BLaER1 treated with 17β-estradiol and CSF1 and Interleukin-3, amounts not matched to agents 10 nM and 100 nM (cell line): ENCODE results near the gene TACR1.
"Not testable (repeated sequence)": the region's sequence is repeated elsewhere in the genome, so short reads cannot be mapped to it uniquely, and the experiment has no call there.

Source experiments
- H3K27ac ChIP-seq, 11 experiments: shearing (Covaris generic); formaldehyde crosslinking; 2 replicates each; pipeline ENCODE4 v1.8.1; 2022
- H3K27me3 ChIP-seq, 11 experiments: shearing (Covaris generic); formaldehyde crosslinking; 2 replicates each; pipeline ENCODE4 v1.8.1; 2022
- H3K36me3 ChIP-seq, 11 experiments: shearing (Covaris generic); formaldehyde crosslinking; 2 replicates each; pipeline ENCODE4 v1.8.1; 2022
- H3K4me1 ChIP-seq, 10 experiments: shearing (Covaris generic); formaldehyde crosslinking; 2 replicates each; pipeline ENCODE4 v1.8.1; 2022
- H3K4me2 ChIP-seq, 11 experiments: shearing (Covaris generic); formaldehyde crosslinking; 2 replicates each; pipeline ENCODE4 v1.8.1; 2022
- H3K4me3 ChIP-seq, 10 experiments: shearing (Covaris generic); formaldehyde crosslinking; 2 replicates each; pipeline ENCODE4 v1.8.1; 2022
- H3K9ac ChIP-seq, 11 experiments: shearing (Covaris generic); formaldehyde crosslinking; 2 replicates each; pipeline ENCODE4 v1.8.1; 2022
- H3K9me3 ChIP-seq, 11 experiments: shearing (Covaris generic); formaldehyde crosslinking; replicated peaks in 1 of 11; 2 replicates each; pipeline ENCODE4 v1.8.1; 2022
- H4K20me1 ChIP-seq, 11 experiments: shearing (Covaris generic); formaldehyde crosslinking; 2 replicates each; pipeline ENCODE4 v1.8.1; 2022
- Cebpa-rat ChIP-seq, 11 experiments: shearing (Covaris generic); IDR thresholded peaks; 2 replicates each; pipeline ENCODE4 v1.8.1; 2022

The TACR1 gene

DNA sequence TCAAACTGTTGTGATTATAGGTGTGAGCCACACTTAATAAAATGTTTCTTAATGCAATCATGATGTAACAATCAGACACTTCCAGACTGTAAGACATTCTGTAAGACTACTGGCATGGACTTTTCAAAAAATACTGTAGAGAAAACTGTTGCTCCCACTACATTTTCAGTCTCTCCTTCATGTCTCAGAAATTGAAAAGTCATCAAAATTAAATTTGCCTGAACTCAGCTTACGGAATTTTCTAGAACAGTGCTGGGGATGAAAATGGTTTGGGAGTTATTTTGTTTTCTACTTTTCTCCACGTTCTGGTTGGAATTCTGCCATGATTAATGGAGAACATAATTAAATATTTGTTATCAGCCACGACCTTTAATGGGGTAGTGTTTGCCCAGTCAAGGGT, 26.8 kb upstream of the TACR1 start:
- no peak overlapping the region for H3K4me2 ChIP-seq
- no peaks in the 10 kb centered on the region for H3K9me3 ChIP-seq
- no peaks in the 10 kb centered on the region for H3K36me3 ChIP-seq
- no peak for TF ChIP-seq Cebpa-rat (IDR thresholded peaks at IDR 0.05)
- H4K20me1 ChIP-seq: no peaks in the 10 kb centered on the region
- H3K4me1 ChIP-seq: no peaks in the 10 kb centered on the region
- no peak overlapping the region for H3K27ac ChIP-seq
- no peaks in the 10 kb centered on the region for H3K27me3 ChIP-seq
- no peak overlapping the region for H3K4me3 ChIP-seq
- no peak overlapping the region for H3K9ac ChIP-seq

DNA sequence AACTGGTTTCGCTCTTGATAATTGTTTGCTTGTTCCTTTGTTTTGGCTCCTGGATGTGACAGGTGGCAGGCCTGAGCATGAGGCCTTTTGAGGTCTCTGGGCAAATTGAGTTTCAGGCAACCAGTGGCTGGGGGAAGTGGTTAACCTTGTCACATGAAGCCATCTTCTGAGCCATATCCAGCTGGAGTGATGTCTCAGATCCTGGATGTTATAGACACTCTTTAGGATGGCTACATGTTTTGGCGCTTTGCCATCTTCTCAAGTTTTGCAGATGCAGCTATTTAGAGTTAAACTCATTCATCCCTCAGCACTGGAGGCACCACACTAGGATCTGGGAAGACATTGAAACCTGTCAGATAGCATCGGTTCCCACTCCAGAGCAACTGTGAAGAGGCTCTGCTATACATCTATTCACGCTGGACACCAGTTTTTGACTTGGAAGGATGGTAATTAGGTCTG, 25.3 kb upstream of the TACR1 start:
- TF ChIP-seq Cebpa-rat (IDR thresholded peaks at IDR 0.05): no peak
- H3K9ac ChIP-seq: no peak overlapping the region
- H3K36me3 ChIP-seq: no peaks in the 10 kb centered on the region

DNA sequence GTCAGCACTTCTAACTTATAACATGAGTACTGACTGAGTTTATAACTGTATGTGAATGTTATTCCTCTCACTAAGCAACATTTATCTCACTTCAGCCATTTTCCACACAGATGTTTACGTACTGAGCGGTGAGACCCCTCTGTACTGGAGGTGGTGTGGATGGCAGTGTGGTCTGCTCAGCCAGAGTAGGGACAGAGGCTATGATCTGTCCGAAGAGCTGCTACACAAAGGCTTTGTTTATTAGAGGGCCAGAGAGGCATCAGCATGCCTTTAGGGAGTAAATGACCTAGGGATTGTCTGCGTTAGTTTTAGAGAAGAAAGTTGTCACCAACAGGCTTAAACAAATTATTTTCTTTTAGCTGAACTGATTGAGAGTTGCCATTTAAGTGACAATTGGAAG, 23.2 kb upstream of the TACR1 start:
- Histone ChIP-seq H3K4me1 (no peaks in the 10 kb centered on the region), H3K36me3 (no peaks in the 10 kb centered on the region), H3K27me3 (no peaks in the 10 kb centered on the region), H3K4me2 (no peak overlapping the region), H3K9me3 (no peaks in the 10 kb centered on the region), H3K4me3 (no peak overlapping the region), H3K9ac (no peak overlapping the region), H3K27ac (no peak overlapping the region), H4K20me1 (no peaks in the 10 kb centered on the region)
- TF ChIP-seq Cebpa-rat (IDR thresholded peaks at IDR 0.05): no peak

More for the DNA sequence above, 25.3 kb upstream of the TACR1 start:
- H3K4me2 ChIP-seq: no peak overlapping the region
- no peaks in the 10 kb centered on the region for H3K4me1 ChIP-seq
- H3K27me3 ChIP-seq: no peaks in the 10 kb centered on the region
- H3K9me3 ChIP-seq: no peaks in the 10 kb centered on the region
- no peaks in the 10 kb centered on the region for H4K20me1 ChIP-seq
- H3K4me3 ChIP-seq: no peak overlapping the region
- no peak overlapping the region for H3K27ac ChIP-seq

DNA sequence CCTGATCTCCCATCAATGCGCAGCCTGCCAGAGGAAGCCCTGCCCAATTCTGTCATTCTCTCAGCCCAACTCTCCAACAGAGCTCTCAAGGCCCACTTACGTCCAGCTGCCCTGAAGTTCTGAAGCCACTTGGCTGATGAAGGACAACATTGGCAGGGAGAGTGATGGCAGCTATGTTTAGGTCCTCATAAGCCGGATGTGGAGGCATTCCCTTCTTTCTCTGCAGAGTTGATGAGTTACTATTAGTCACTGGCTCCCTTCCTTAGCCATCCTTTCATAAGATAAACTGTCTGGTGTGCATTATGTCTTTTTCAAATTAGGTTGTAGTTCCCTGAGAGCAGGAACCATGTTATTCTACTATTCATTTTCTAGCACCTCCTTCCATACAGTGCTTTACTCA, 22.5 kb upstream of the TACR1 start:
- Histone ChIP-seq H3K27me3 (no peaks in the 10 kb centered on the region), H3K4me3 (no peak overlapping the region), H3K27ac (no peak overlapping the region), H3K4me2 (no peak overlapping the region), H3K4me1 (no peaks in the 10 kb centered on the region), H3K36me3 (no peaks in the 10 kb centered on the region), H4K20me1 (no peaks in the 10 kb centered on the region), H3K9ac (no peak overlapping the region), H3K9me3 (no peaks in the 10 kb centered on the region)
- no peak for TF ChIP-seq Cebpa-rat (IDR thresholded peaks at IDR 0.05)

DNA sequence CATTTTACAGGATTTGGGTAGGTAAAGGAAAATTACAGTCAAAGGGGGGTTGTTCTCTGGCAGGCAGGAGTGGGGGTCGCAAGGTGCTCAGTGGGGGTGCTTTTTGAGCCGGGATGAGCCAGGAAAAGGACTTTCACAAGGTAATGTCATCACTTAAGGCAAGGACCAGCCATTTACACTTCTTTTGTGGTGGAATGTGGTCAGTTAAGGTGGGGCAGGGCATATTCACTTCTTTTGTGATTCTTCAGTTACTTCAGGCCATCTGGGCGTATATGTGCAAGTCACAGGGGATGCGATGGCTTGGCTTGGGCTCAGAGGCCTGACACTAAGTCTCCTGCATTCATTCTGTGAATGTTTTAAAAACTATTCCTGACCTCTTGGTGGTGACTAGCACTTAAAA, 19.9 kb upstream of the TACR1 start:
- not testable (repeated sequence) for H3K36me3 ChIP-seq, H3K9ac ChIP-seq, H4K20me1 ChIP-seq, H3K4me3 ChIP-seq, H3K27me3 ChIP-seq, H3K4me1 ChIP-seq, H3K9me3 ChIP-seq, H3K27ac ChIP-seq, H3K4me2 ChIP-seq

DNA sequence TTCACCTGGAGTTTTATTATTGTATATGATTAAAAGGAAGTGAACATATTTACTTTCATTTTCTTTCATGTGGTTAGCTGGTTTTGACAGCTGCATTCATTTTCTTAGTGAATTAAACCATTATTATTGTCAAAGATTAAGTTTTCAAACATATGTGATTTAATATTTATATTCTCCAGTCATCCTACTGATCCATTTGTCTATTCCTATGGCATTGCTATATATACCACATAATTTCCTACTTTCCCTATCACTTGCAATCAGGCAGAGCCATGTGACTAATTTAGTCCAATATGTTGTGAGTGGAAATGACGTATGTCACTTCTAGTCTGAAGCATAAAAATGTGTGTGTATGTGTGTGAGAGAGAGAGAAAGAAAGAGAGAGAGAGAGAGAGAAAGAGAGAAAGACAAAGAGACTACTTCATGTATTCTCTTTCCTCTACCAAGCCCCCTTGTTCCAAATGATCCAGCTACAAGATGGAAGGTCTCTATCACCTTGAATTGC, 12.0 kb upstream of the TACR1 start:
- Histone ChIP-seq H3K4me1 (peaks cover 0 to 19% (median 10%) of the 10 kb centered on the region in 10 experiments; a peak in 16 of 20 replicates), H3K9ac (no peak overlapping the region), H3K4me2 (peak overlapping the region in 3 of 11 experiments; percentile 15 to 24 (median 17); a peak in 3 of 22 replicates), H3K4me3 (no peak overlapping the region), H3K27me3 (no peaks in the 10 kb centered on the region), H3K27ac (no peak overlapping the region), H3K9me3 (peaks cover 0 to 4% (median 0%) of the 10 kb centered on the region in 11 experiments; a peak in 1 of 22 replicates), H4K20me1 (no peaks in the 10 kb centered on the region), H3K36me3 (no peaks in the 10 kb centered on the region)
- no peak for TF ChIP-seq Cebpa-rat (IDR thresholded peaks at IDR 0.05)

DNA sequence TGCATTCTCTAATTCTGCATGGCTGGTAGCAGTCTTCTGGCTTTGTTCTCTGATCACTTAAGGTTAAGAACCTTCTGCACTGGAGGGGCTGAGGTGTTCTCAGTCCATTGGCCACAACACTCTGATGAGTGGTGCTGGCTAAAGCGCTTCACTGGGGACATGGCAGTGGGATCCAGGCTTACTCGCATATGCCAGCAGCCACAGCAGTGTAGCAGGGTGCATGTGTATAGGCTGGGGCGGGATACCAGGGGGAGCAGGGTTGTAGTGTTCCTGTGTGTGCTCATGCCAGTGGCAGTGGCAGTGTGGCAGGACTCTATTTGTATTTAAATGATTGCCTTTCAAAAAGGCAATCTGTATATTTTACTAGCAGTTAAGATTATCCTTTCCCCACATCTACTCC, 11.1 kb upstream of the TACR1 start:
- Histone ChIP-seq H4K20me1 (no peaks in the 10 kb centered on the region), H3K4me1 (peaks cover 0 to 19% (median 10%) of the 10 kb centered on the region in 10 experiments; a peak in 16 of 20 replicates), H3K9ac (no peak overlapping the region), H3K9me3 (peaks cover 0 to 4% (median 0%) of the 10 kb centered on the region in 11 experiments; a peak in 1 of 22 replicates), H3K36me3 (no peaks in the 10 kb centered on the region), H3K27ac (no peak overlapping the region), H3K27me3 (no peaks in the 10 kb centered on the region), H3K4me2 (no peak overlapping the region), H3K4me3 (no peak overlapping the region)
- no peak for TF ChIP-seq Cebpa-rat (IDR thresholded peaks at IDR 0.05)

DNA sequence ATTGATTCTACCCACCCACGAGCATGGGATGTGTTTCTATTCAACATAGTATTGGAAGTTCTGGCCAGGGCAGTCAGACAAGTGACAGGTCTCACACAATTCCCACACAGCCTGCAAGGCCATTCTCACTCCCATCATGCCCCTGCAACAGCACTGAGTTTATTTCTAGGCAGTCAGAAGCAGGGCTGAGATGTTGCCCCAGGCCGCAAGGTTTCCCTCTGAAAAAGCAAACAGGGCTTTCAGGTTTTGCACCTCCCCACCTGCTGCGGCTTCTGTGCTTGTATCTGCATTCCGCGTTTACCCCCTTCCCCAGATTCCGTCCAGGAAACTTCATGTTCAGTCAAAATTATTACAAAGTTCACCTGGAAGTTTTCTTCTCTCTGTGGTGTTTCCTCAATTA, 9.4 kb upstream of the TACR1 start:
- no peaks in the 10 kb centered on the region for H3K27me3 ChIP-seq
- no peak for TF ChIP-seq Cebpa-rat (IDR thresholded peaks at IDR 0.05)
- no peak overlapping the region for H3K9ac ChIP-seq

DNA sequence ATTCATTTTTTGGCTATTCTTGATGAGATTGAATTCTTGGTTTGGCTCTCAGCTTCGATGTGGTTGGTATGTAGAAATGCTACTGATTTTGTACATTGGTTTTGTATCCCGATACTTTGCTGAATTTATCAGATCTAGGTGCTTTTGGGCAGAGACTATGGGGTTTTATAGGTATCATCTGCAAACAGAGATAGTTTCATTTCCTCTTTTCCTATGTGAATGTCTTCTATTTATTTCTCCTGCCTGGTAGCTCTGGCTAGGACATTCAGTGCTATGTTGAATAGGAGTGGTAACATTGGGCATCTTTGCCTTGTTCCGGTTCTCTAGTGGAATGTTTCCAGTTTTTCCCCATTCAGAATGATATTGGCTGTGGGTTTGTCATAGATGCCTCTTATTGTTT, 5.5 kb upstream of the TACR1 start:
- H3K27me3 ChIP-seq: peaks cover under 1 to 9% (median 3%) of the 10 kb centered on the region in 11 experiments; a peak in 15 of 22 replicates
- H3K4me2 ChIP-seq: no peak overlapping the region
- no peak for TF ChIP-seq Cebpa-rat (IDR thresholded peaks at IDR 0.05)
- no peak overlapping the region for H3K4me3 ChIP-seq
- no peak overlapping the region for H3K27ac ChIP-seq
- H3K9me3 ChIP-seq: peaks cover 0 to 11% (median 10%) of the 10 kb centered on the region in 11 experiments; a peak in 19 of 22 replicates
- H3K36me3 ChIP-seq: no peaks in the 10 kb centered on the region
- H3K9ac ChIP-seq: no peak overlapping the region
- H3K4me1 ChIP-seq: peaks cover 0 to 12% (median 10%) of the 10 kb centered on the region in 10 experiments; a peak in 16 of 20 replicates
- no peaks in the 10 kb centered on the region for H4K20me1 ChIP-seq

More for the DNA sequence above, 9.4 kb upstream of the TACR1 start:
- H3K36me3 ChIP-seq: no peaks in the 10 kb centered on the region
- H3K9me3 ChIP-seq: peaks cover 0 to 4% (median 0%) of the 10 kb centered on the region in 11 experiments; a peak in 1 of 22 replicates
- no peak overlapping the region for H3K27ac ChIP-seq
- no peak overlapping the region for H3K4me3 ChIP-seq
- H3K4me2 ChIP-seq: peak overlapping the region in 9 of 11 experiments; percentile 26 to 61 (median 54); a peak in 17 of 22 replicates
- H3K4me1 ChIP-seq: peaks cover 0 to 19% (median 10%) of the 10 kb centered on the region in 10 experiments; a peak in 16 of 20 replicates
- H4K20me1 ChIP-seq: no peaks in the 10 kb centered on the region

DNA sequence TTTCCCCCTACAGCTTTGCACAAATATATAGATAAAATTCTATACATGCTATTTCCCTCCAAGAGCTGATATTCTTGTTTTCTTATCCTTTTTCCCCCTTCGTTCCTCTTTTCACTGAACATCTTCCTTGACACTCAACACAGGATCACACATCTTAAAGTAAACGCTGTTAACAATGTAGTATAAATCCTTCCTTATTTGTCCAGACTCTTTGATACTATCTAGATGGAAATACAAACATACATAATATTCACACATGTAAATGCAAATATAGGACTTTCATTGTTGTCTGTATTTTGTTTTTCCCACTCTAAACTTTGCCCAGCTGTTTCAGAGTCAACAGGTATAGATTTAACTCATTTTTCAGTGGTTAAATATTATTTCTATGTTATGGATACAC, 3.0 kb upstream of the TACR1 start:
- Histone ChIP-seq H3K4me2 (no peak overlapping the region), H3K9ac (no peak overlapping the region), H4K20me1 (no peaks in the 10 kb centered on the region), H3K36me3 (no peaks in the 10 kb centered on the region), H3K27ac (no peak overlapping the region), H3K4me1 (no peaks in the 10 kb centered on the region), H3K9me3 (peaks cover 0 to 25% (median 18%) of the 10 kb centered on the region in 11 experiments; a peak in 20 of 22 replicates), H3K27me3 (peaks cover 12 to 21% (median 16%) of the 10 kb centered on the region in 11 experiments; a peak in 18 of 22 replicates), H3K4me3 (no peak overlapping the region)
- TF ChIP-seq Cebpa-rat (IDR thresholded peaks at IDR 0.05): no peak
